ENCODE data around the gene C1GALT1C1L.

DNA sequence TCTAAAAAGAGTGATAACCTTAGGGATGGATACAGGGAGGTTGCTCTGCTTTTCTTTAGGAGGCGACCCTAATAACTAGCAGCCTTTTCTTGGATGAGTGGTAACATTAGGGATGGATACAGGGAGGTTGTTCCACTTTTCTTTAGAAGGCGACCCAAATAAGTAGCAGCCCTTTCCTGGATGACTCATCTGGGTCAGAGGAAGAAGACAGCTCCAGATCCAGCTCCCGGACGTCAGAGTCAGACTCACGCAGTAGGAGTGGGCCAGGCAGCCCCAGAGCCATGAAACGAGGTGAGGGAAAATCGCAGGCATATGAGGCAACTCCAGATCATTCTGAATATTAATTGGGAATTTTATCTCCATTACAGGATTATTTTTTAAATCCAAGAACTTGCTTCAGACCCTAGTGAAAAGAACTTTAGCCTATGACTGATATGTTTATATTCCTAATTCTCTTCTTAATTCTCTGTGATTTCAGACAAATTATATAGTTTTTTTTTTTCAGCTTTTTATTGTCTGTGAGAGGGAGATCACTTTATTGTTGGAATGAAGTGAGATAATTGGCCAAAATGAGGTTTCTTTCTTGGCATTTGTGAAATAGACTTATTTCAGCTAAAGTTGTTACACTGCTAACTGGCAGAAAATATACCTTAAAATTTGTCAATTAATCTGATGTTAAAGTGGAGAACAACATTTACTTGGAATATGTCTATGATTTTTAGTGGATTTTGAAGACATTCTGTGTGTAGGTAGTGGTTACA, 31.2 kb upstream of the C1GALT1C1L start:
- TF ChIP-seq POLR2A (IDR thresholded peaks at IDR 0.05), result no peak
- no peak for TF ChIP-seq CTCF (IDR thresholded peaks at IDR 0.05)
- no peak for TF ChIP-seq POLR2AphosphoS5 (IDR thresholded peaks at IDR 0.05)

Data from stomach (tissue), 4 donors.